Fibroblast of pulmonary artery (primary cell): ENCODE data around the gene TBX15.
"Not testable (repeated sequence)": the region's sequence is repeated elsewhere in the genome, so short reads cannot be mapped to it uniquely, and the experiment has no call there.

Source experiments
- DNase-seq: peaks from one replicate; pipeline ENCODE4 v3.0.0-alpha.2; 2010; ENCODE audit warnings: low read depth
- H3K4me3 ChIP-seq: replicated peaks from 2 replicates; pipeline ENCODE4 v1.5.1; 2011; ENCODE audit warnings: low read depth, mild to moderate bottlenecking, control low read depth, low read length, moderate library complexity
- TF ChIP-seq, protein P1 (sequence below): IDR thresholded peaks from 2 replicates; pipeline ENCODE4 v1.5.1; 2011; ENCODE audit warnings: mild to moderate bottlenecking, control low read depth, low read length, inconsistent platforms; ENCODE audit errors: missing control alignments

Gene TBX15

DNA sequence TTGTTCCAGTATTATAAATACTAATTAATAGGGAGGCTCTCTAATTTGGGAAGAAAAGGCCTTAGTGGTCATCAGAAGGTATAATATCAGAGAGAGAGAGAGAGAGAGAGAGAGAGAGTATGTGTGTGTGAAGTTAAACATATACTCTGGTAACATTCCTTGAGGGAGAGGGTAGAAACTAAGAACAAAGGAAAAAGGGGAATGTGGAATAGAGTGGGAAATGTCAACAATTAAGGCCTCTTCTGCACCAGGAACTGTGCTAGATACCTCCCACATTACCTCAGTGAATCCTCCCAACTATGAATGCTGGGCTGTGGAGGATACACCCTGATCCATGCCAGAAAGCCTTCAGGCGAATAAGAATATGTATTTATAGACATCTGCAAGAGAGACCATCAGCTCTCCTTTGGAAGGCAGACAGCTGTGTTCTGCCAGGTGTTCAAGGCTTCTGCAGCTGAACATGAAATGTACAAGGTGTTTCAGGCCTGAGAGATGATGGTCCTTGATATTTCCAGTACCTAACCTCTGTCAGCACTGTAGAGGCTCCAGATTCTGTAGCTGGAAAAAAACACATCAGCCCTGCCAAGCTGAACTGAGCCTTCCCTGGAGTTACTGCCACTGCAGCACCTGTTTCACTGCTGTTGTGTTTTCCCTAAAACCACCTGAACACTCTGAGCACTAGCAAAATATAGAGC is 29.1 kb downstream of the TBX15 start:
- no peak for DNase-seq
- TF ChIP-seq, protein P1, sequence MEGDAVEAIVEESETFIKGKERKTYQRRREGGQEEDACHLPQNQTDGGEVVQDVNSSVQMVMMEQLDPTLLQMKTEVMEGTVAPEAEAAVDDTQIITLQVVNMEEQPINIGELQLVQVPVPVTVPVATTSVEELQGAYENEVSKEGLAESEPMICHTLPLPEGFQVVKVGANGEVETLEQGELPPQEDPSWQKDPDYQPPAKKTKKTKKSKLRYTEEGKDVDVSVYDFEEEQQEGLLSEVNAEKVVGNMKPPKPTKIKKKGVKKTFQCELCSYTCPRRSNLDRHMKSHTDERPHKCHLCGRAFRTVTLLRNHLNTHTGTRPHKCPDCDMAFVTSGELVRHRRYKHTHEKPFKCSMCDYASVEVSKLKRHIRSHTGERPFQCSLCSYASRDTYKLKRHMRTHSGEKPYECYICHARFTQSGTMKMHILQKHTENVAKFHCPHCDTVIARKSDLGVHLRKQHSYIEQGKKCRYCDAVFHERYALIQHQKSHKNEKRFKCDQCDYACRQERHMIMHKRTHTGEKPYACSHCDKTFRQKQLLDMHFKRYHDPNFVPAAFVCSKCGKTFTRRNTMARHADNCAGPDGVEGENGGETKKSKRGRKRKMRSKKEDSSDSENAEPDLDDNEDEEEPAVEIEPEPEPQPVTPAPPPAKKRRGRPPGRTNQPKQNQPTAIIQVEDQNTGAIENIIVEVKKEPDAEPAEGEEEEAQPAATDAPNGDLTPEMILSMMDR: no peak

GRCh38 chr1:118958140-118958539 is 30.0 kb downstream of the TBX15 start:
- no peak for DNase-seq
- TF ChIP-seq, protein P1: no peak
- no peak overlapping the region for H3K4me3 ChIP-seq

More for the DNA sequence above, 29.1 kb downstream of the TBX15 start:
- H3K4me3 ChIP-seq: no peak overlapping the region

- DNase-seq, H3K4me3 ChIP-seq: not testable (repeated sequence)
These were observed 30.6 kb downstream of the TBX15 start for GRCh38 chr1:118957579-118957978.

- TF ChIP-seq, protein P1: no peak
- no peak for DNase-seq
- no peak overlapping the region for H3K4me3 ChIP-seq
These were observed 33.7 kb downstream of the TBX15 start for GRCh38 chr1:118954301-118954905.

GRCh38 chr1:118951270-118951936 is 36.7 kb downstream of the TBX15 start:
- no peak overlapping the region for H3K4me3 ChIP-seq
- no peak for DNase-seq

GRCh38 chr1:118949315-118949714 is 38.8 kb downstream of the TBX15 start:
- TF ChIP-seq, protein P1: no peak
- H3K4me3 ChIP-seq: no peak overlapping the region
- peak; percentile 47 for DNase-seq

More at GRCh38 chr1:118951270-118951936, 36.7 kb downstream of the TBX15 start:
- TF ChIP-seq, protein P1: no peak

GRCh38 chr1:118948846-118949245 is 39.3 kb downstream of the TBX15 start:
- H3K4me3 ChIP-seq: no peak overlapping the region
- TF ChIP-seq, protein P1: no peak
- DNase-seq: peak; percentile 3
